Prostate gland (tissue), 2 donors: ENCODE data around the gene NOL4.
"Not testable (repeated sequence)": the region's sequence is repeated elsewhere in the genome, so short reads cannot be mapped to it uniquely, and the experiment has no call there.

Source experiments
- POLR2A ChIP-seq: fragments of 450-650 bp; IDR thresholded peaks from one replicate; pipeline ENCODE4 v1.6.1; 2016; ENCODE audit warnings: antibody characterized with exemption, mild to moderate bottlenecking
- TF ChIP-seq, protein P1 (sequence below), 4 experiments: fragments of 200-600 bp in 2 of 4; fragments of 450-650 bp in 2 of 4; sonication (generic) in 2 of 4; IDR thresholded peaks; 1 replicate in 3 of 4; 2 replicates in 1 of 4; pipeline ENCODE4 v1.5.1; 2016 to 2019; ENCODE audit warnings: antibody characterized with exemption in 4 of 4, mild to moderate bottlenecking in 2 of 4, moderate library complexity in 2 of 4

GRCh38 chr18:34233781-34234388 lies 9.2 kb upstream of the NOL4 start:
- TF ChIP-seq, protein P1, sequence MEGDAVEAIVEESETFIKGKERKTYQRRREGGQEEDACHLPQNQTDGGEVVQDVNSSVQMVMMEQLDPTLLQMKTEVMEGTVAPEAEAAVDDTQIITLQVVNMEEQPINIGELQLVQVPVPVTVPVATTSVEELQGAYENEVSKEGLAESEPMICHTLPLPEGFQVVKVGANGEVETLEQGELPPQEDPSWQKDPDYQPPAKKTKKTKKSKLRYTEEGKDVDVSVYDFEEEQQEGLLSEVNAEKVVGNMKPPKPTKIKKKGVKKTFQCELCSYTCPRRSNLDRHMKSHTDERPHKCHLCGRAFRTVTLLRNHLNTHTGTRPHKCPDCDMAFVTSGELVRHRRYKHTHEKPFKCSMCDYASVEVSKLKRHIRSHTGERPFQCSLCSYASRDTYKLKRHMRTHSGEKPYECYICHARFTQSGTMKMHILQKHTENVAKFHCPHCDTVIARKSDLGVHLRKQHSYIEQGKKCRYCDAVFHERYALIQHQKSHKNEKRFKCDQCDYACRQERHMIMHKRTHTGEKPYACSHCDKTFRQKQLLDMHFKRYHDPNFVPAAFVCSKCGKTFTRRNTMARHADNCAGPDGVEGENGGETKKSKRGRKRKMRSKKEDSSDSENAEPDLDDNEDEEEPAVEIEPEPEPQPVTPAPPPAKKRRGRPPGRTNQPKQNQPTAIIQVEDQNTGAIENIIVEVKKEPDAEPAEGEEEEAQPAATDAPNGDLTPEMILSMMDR (IDR thresholded peaks at IDR 0.05) = not testable (repeated sequence)
- TF ChIP-seq POLR2A = not testable (repeated sequence)
